SW480 (cell line): ENCODE measurements around the gene NELL1.

Experiments
- DNase-seq: peaks from one replicate; pipeline ENCODE4 v3.0.0-alpha.2; 2016; ENCODE audit warnings: low spot score

NELL1 gene

GRCh38 chr11:20874358-20874757, 205.0 kb downstream of the NELL1 start:
- DNase-seq = no peak

- DNase-seq = no peak
Observed at GRCh38 chr11:20875889-20876288, 206.5 kb downstream of the NELL1 start.

- DNase-seq = no peak
Observed at GRCh38 chr11:20876738-20877137, 207.4 kb downstream of the NELL1 start.

DNA sequence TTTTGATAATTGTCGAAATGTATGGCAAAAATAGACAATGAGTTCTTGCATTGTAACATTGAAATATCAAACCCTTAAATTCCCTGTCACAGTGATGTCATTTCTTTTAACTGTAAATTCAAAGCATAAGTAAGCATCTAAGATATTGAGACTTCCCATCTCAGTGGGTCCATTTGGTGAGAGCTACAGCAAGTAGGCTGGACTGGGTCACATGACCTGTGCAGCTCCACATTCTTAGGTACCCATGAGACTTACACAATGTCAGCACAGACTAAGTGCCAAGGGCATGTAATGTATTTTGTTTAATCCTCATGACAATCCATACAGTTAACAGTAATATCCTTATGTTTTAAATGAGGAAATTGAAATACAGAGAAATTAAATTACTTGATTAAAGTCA, 210.7 kb downstream of the NELL1 start:
- DNase-seq = no peak

- no peak for DNase-seq
Observed at GRCh38 chr11:20881328-20882079, 212.1 kb downstream of the NELL1 start.

DNA sequence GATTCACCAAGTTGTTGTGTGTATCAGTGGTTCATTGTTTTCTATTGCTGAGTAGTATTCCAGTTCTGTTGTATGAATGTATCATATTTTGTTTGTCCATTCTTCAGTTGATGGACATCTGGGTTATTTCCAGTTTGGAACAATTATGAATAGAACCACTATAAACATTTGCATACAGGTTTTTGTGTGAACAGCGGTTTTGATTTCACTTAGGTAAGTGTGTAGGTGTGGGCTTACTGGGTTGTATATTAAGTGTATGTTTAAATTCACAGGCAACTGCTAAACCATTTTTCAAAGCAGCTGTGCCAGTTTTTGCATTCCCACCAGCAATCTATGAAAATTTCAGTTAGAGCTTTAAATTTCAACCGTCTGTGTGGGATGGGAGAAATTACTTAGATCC, 217.8 kb downstream of the NELL1 start:
- no peak for DNase-seq

- DNase-seq = no peak
Observed at GRCh38 chr11:20894296-20894695, 224.9 kb downstream of the NELL1 start.

- DNase-seq = no peak
Observed at GRCh38 chr11:20909995-20910726, 240.8 kb downstream of the NELL1 start.

DNA sequence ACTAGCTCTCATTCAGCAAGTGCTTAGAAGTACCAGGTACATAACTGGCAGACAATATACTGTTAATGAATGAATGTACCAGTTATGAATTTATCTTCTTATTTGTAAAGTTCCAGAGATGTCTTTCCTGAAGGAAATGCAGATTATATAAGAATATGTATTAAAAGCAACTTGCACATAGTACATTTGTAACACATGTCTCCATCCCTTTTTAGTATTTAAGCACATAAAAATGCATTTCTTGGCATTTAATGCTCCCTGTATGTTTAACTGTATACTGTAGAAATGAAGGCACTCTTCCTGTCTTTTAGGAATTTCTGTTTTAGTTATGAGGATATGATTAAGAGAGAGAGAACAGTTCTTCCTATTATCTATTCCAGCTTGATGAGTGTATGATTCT, 241.3 kb downstream of the NELL1 start:
- no peak for DNase-seq

- DNase-seq = no peak
Observed at GRCh38 chr11:20912065-20912821, 242.9 kb downstream of the NELL1 start.

DNA sequence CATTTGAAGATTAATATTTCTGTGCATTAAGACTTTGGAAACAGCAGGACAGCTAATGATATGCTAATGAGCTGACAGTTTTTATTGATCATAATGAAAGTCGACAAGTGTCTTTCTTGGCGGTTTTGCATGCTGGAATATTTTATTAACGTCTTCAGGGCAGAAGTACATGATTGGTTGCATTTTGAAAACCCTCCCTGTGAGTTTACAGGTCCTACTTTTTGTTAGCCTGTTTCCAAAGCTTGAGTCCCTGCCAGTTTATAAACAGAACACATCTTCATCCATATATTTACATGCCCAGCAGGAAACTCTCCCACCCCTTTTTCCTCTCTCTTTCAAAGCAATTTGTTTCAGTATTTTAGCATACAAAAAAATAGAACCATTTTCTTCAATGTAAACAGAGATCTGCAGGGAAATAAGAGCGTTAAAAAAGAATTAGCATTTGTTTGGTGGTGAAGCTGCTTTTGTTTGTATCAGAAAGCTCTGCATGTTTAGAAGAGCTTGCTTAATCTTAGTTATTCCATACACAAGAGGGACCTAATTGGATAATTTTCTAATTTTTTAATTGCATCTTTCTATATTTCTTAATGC, 243.6 kb downstream of the NELL1 start:
- DNase-seq = no peak

DNA sequence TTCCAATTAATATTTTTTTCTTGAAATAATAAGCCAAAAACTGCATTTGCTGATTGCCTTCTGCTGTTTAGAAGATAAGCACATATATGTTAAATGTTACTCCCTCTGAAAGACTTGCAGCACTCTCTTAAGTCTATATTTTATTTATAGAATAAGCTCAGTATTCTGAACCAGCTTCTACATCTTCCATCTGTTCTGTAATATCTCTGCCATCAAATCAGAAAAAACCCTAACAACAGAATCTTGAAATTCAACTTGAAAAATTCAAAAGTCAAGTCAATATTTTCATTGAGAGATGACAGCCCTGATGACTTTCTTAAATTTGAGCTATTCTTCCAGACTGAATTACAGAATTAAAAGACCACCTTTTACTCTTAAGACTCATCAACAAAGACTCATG, 247.9 kb downstream of the NELL1 start:
- DNase-seq = no peak

DNA sequence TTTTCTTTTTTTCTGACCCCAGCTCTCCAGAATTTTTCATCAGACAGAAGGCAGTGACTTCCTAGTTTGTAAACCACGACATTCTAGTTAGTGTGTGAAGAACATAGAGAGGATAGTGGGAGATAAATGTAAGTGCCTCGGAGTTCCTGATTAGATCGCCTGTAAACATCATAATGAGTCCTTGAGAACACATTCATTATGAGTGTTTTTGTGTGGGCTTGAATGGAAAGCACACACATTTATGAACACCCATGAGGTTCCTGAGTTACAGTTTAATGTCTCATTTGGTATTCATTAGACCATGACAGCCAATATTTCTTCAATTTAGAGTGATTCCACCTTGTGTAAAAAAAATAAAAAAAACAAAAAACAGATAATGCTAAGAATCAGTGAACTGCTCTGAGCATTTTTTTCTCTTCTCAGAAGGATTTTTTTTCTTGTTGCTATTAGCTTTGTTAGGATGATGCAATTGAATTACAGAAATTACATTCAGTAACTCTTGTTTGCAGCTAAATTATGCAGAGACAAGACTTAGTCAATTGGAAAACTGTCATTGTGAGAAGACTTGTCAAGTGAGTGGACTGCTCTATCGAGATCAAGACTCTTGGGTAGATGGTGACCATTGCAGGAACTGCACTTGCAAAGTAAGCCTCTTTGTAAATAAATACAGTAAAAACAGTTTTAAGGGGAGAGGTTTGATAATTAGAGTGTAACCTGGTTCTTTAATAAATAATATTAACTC, 257.6 kb downstream of the NELL1 start:
- no peak for DNase-seq

- no peak for DNase-seq
Observed at GRCh38 chr11:20931029-20931428, 261.6 kb downstream of the NELL1 start.

DNA sequence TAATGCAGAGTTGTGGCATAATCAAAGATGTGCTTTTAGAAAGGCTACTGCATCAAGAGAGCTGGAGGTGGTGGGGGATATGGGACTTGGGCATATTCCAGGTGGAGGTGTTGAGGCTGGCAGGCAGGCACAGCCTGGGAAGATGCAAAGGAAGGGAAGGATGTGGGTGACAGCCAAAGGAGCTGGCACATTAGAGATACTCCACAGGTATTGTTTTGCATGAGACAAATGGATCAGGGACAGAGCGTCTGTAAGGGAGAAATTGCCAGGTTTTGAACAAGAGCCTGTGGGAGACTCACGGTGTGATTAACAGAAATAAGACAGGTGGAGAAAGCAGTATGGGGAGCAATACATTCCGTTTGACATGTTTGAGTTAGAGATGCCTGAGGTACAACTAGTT, 263.7 kb downstream of the NELL1 start:
- DNase-seq = no peak

DNA sequence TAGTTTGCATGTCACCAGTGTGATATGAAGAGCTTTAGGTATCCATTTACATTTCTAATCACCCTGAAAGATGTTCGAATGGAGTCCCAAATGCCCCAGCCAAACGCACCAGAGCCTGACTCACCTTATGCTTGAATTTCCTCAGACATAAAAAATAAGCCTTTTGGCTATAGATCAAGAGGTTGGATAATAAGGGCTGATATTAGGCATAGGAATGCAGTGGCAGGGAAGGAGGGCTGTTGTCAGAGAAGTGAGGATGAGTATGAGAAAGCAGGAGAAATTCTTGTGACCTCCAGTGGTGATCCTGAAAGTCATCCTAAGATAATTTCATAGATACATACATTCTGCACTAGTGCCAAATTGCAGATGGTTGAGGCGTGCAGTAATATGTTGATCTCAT, 264.6 kb downstream of the NELL1 start:
- DNase-seq = no peak

DNA sequence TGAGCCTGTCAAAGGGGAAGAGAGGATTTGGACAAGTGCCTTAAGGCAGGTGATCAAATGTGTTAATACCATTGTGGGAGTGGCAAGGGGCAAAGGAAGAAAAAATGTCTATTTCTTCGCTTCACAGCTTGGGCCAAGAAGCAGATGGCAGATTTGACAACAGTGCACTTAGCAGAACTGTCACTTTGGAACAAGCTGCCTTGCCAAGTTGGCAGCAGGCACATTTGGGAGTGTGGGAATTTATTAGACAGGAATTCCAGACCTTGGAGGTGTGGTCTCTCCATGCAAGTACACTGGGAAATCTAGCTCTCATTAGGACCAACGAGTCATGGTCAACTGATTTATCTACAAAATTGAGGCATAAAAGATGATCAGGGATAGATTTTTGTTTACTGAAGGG, 265.1 kb downstream of the NELL1 start:
- DNase-seq = no peak

- peak; percentile 4 for DNase-seq
Observed at GRCh38 chr11:20937826-20938225, 268.4 kb downstream of the NELL1 start.

- no peak for DNase-seq
Observed at GRCh38 chr11:20949585-20949984, 280.2 kb downstream of the NELL1 start.

DNA sequence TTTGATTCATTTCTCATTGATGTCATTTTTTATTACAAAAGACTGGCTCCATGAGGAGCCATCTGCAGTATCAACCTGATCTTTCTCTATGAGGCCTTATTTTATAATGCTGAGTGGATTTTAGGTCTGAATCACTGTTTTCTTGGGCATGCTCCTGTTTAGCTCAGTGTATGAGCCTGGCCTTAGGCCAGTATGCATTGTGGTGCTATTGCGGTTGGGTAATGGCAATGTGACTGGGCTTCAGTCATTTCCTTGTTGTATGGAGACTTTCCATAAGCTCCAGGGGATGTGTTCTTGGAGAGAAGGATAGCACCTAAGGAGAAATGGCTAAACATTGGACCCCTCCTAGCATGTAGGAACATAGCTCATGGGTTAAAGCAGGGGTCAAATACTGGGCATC, 293.2 kb downstream of the NELL1 start:
- DNase-seq = no peak

- DNase-seq = no peak
Observed at GRCh38 chr11:20963596-20963995, 294.2 kb downstream of the NELL1 start.

DNA sequence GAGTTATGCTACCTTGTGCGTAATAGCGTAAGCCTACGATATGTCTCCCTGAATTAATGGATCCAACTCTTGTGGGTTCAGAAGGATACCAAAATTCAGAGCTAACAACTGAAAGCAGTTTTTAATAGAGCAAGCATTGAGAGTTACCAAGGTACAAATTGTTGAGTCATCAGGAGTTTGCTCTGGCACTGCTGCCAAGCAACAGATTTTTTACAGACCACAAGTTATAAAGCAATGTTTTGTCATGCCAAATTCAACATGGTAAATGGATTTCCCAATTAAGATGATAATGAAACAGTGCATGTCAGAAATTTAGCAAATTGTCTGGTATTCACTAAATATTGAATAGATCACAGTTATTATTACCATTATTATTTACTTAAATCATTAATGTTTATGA, 295.6 kb downstream of the NELL1 start:
- DNase-seq = no peak
